GM12864 (cell line): ENCODE results near the gene EXOC2.
"Not testable (repeated sequence)": the region's sequence is repeated elsewhere in the genome, so short reads cannot be mapped to it uniquely, and the experiment has no call there.

Experiments used
- DNase-seq: peaks from one replicate; pipeline ENCODE4 v3.0.0-alpha.2; 2011; ENCODE audit warnings: low read depth
- H3K4me3 ChIP-seq: 2 replicates; pipeline ENCODE4 v1.5.1; 2011; ENCODE audit warnings: mild to moderate bottlenecking, low read depth, low read length, control low read depth
- CTCF ChIP-seq: IDR thresholded peaks from 2 replicates; pipeline ENCODE4 v1.5.1; 2011; ENCODE audit warnings: low read depth, mild to moderate bottlenecking, moderate library complexity, low read length, control low read depth, inconsistent platforms; ENCODE audit errors: missing control alignments

EXOC2 gene

GRCh38 chr6:568954-569523, 123.9 kb downstream of the EXOC2 start:
- no peak for DNase-seq
- no peak overlapping the region for H3K4me3 ChIP-seq
- TF ChIP-seq CTCF: no peak

- no peak for DNase-seq
- H3K4me3 ChIP-seq: no peak overlapping the region
- TF ChIP-seq CTCF: no peak
Measured at GRCh38 chr6:568085-568484, 124.9 kb downstream of the EXOC2 start.

- DNase-seq: no peak
- no peak overlapping the region for H3K4me3 ChIP-seq
- TF ChIP-seq CTCF: no peak
Measured at GRCh38 chr6:563863-564262, 129.1 kb downstream of the EXOC2 start.

- TF ChIP-seq CTCF: no peak
- no peak overlapping the region for H3K4me3 ChIP-seq
- DNase-seq: no peak
Measured at GRCh38 chr6:562052-562676, 130.8 kb downstream of the EXOC2 start.

GRCh38 chr6:561335-561734, 131.6 kb downstream of the EXOC2 start:
- DNase-seq, H3K4me3 ChIP-seq: not testable (repeated sequence)

- TF ChIP-seq CTCF: no peak
- no peak for DNase-seq
- H3K4me3 ChIP-seq: no peak overlapping the region
Measured at GRCh38 chr6:558959-559358, 134.0 kb downstream of the EXOC2 start.

GRCh38 chr6:558089-558488, 134.8 kb downstream of the EXOC2 start:
- no peak for DNase-seq
- H3K4me3 ChIP-seq: no peak overlapping the region
- TF ChIP-seq CTCF: peak; percentile 15
